Mesodermal cell (in vitro differentiated cells): ENCODE results near the gene FHDC1.

Experiments used
- H3K27ac ChIP-seq: 2 replicates; pipeline ENCODE4 v1.7.0; 2013; ENCODE audit warnings: mild to moderate bottlenecking, low read depth, low read length, moderate library complexity; ENCODE audit not compliant: severe bottlenecking
- H3K36me3 ChIP-seq: 2 replicates; pipeline ENCODE4 v1.7.1; 2013; ENCODE audit warnings: mild to moderate bottlenecking, low read length, moderate library complexity; ENCODE audit not compliant: control insufficient read depth, insufficient read depth
- H3K4me1 ChIP-seq: one replicate; pipeline ENCODE4 v1.7.1; 2013; ENCODE audit warnings: mild to moderate bottlenecking, low read length; ENCODE audit not compliant: insufficient read depth, control insufficient read depth, poor library complexity, severe bottlenecking
- H3K4me3 ChIP-seq: 2 replicates; pipeline ENCODE4 v1.7.0; 2013; ENCODE audit warnings: low read length, control low read depth, mild to moderate bottlenecking; ENCODE audit not compliant: insufficient read depth, poor library complexity, severe bottlenecking; ENCODE audit errors: extremely low read depth
- H3K9me3 ChIP-seq: 2 replicates; pipeline ENCODE4 v1.7.1; 2013; ENCODE audit warnings: mild to moderate bottlenecking, low read length, moderate library complexity; ENCODE audit not compliant: control insufficient read depth
- WGBS, 2 experiments: methylation state at CpG; one replicate each; pipeline ENCODE4 v1.1.5; 2013; ENCODE audit warnings: missing lambda C conversion rate in 2 of 2; ENCODE audit not compliant: insufficient coverage in 2 of 2; 5-methylcytosine and 5-hydroxymethylcytosine counted together

FHDC1 gene

DNA sequence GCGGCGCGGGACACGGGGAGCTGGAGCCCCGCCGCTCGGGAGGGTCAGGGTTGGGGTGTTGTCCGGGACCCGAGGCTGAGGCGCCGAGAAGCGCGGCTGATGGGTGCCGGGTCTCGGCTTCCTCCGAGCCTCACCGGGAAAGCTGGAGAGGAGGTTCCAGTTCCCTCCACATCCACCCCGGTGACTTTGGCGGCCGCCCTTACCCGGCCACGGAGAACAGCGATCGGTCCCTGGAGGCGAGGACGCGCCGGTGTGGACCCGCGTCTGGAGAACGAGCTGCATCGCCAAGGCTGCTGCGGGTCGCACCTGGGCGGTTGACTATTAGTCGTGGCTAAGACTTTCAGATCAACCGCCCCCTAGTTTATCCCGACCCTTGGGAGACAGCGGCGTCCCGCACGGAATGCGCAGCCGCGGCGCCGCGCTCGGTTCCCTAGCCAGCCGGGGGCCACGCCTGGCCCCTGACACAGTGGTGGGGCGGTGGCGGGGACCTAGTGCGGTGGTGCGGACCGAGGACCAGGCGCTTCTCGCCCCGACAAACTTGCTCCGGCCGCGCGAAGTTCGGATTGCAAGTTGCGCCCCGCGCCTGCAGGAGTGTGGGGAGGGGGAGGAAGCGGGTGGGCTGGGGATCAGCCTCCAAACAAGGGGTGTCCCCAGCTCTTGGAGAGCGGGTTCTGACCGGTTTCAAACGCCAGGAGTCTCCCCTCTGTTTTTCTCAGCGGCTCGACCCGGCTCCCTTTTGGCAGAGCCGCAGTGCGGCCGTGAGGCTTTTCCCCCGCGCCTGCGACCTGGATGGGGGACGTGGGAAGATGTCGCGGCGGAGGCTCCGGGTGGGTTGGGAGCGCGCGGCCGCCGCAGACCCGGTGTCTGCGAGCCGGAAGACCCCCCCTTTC lies 568 bp downstream of the FHDC1 start:
- H3K4me3 ChIP-seq: peak overlapping the region; percentile 49
- no peak overlapping the region for H3K27ac ChIP-seq
- no peaks in the 10 kb centered on the region for H3K9me3 ChIP-seq
- 0% methylated on average over 61 to 72 of the region's 93 CpGs for WGBS, 2 experiments
- H3K36me3 ChIP-seq: no peaks in the 10 kb centered on the region
- peaks cover 4% of the 10 kb centered on the region for H3K4me1 ChIP-seq

- H3K4me3 ChIP-seq: peak overlapping the region; percentile 49
- H3K36me3 ChIP-seq: no peaks in the 10 kb centered on the region
- H3K27ac ChIP-seq: no peak overlapping the region
- no peaks in the 10 kb centered on the region for H3K9me3 ChIP-seq
- H3K4me1 ChIP-seq: peaks cover 4% of the 10 kb centered on the region
- 1% methylated on average over 32 to 66 of the region's 91 CpGs for WGBS, 2 experiments
Observed at GRCh38 chr4:152937336-152938236, 1.5 kb downstream of the FHDC1 start.

DNA sequence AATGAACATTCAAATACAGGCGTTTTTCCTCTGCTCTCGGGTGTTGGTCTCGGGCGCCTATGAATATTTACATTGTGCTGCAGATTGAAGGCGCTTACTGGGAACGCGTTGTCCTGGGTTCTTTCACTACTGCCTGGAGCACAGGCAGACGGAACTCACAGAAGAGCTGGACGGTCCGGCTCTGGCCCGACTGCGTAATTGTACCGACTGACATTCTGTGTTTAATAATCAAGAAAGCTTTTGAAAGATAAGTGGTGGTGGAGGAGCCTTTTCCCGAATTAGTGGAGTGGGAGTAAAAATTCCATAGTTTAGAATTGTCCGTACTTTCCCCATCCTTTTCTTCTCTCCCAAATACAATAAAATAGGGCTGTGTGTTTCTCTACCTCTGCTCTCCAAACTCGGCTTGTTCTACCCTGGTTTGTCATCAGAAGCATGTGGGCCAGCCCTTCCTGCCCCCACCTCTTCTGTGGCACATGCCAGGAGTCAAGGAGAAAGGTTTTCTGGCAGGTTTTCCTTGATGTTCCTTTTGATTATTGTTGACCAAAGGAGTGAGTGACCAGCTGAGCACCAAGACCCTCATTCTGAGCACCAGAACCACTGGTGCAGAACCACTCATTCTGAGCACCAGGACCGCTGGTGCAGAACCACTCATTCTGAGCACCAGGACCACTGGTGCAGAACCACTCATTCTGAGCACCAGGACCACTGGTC lies 2.3 kb downstream of the FHDC1 start:
- H3K36me3 ChIP-seq: no peaks in the 10 kb centered on the region
- H3K4me1 ChIP-seq: peaks cover 7% of the 10 kb centered on the region
- 57 to 59% methylated on average over 11 to 13 of the region's 17 CpGs for WGBS, 2 experiments
- H3K4me3 ChIP-seq: peak overlapping the region; percentile 49
- H3K9me3 ChIP-seq: no peaks in the 10 kb centered on the region
- H3K27ac ChIP-seq: no peak overlapping the region

- Histone ChIP-seq H3K9me3 (no peaks in the 10 kb centered on the region), H3K4me1 (peaks cover 18% of the 10 kb centered on the region), H3K36me3 (no peaks in the 10 kb centered on the region), H3K27ac (no peak overlapping the region), H3K4me3 (no peak overlapping the region)
- WGBS, 2 experiments: 100% methylated on average over 2 of the region's 2 CpGs
Observed at GRCh38 chr4:152939621-152940020, 3.5 kb downstream of the FHDC1 start.

GRCh38 chr4:152940461-152940860 lies 4.3 kb downstream of the FHDC1 start:
- H3K4me1 ChIP-seq: peaks cover 18% of the 10 kb centered on the region
- H3K9me3 ChIP-seq: no peaks in the 10 kb centered on the region
- H3K4me3 ChIP-seq: no peak overlapping the region
- WGBS, 2 experiments: 100% methylated on average over 1 of the region's 2 CpGs
- no peaks in the 10 kb centered on the region for H3K36me3 ChIP-seq
- H3K27ac ChIP-seq: no peak overlapping the region

DNA sequence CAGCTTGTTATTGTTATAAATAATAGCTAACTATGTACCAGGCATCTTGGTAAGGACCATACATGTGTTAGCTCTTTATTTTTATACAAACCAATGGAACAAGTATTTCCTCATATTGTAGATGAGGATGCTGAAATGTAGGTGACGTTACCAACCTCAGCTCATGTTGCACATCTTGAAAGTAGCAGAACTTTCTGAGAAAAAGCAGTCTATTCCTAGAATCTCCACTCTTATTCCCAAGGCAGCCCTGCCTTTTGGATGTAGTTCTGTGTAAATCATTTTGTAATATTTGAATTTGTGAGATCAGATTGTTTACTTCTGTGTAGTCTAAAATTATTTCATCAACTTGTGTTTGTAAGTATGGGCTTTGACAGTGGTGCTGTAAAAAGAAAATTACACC lies 5.3 kb downstream of the FHDC1 start:
- Histone ChIP-seq H3K9me3 (no peaks in the 10 kb centered on the region), H3K27ac (no peak overlapping the region), H3K4me3 (no peak overlapping the region), H3K4me1 (peaks cover 17% of the 10 kb centered on the region), H3K36me3 (no peaks in the 10 kb centered on the region)
- WGBS, 2 experiments: no CpG with 5 or more reads among the region's 1 CpG

GRCh38 chr4:152942346-152942745 lies 6.2 kb downstream of the FHDC1 start:
- H3K27ac ChIP-seq: no peak overlapping the region
- no peak overlapping the region for H3K4me3 ChIP-seq
- 93 to 100% methylated on average over 1 of the region's 2 CpGs for WGBS, 2 experiments
- no peaks in the 10 kb centered on the region for H3K36me3 ChIP-seq
- no peaks in the 10 kb centered on the region for H3K9me3 ChIP-seq
- H3K4me1 ChIP-seq: peaks cover 17% of the 10 kb centered on the region

DNA sequence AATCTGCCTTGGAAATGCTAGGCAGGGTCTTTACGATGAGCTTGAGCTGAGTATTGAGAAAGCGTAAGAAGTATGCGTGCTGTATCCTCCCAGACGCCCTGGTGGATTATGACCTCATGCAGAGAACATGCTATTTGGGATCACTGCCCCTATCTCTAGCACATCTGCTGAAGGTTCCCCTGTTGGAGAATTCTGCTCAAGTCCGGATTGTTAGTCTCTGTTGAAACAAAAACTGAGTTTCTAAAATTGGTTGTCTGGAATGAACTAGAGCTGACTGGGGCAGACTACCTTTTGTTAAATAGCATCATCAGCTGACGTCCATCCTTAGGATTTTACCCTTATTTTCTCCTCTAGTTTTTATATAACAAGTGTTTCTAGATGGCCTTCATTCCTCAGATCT lies 7.5 kb downstream of the FHDC1 start:
- no peaks in the 10 kb centered on the region for H3K36me3 ChIP-seq
- H3K27ac ChIP-seq: no peak overlapping the region
- WGBS, 2 experiments: 85 to 90% methylated on average over 5 of the region's 6 CpGs
- peaks cover 17% of the 10 kb centered on the region for H3K4me1 ChIP-seq
- no peaks in the 10 kb centered on the region for H3K9me3 ChIP-seq
- no peak overlapping the region for H3K4me3 ChIP-seq

DNA sequence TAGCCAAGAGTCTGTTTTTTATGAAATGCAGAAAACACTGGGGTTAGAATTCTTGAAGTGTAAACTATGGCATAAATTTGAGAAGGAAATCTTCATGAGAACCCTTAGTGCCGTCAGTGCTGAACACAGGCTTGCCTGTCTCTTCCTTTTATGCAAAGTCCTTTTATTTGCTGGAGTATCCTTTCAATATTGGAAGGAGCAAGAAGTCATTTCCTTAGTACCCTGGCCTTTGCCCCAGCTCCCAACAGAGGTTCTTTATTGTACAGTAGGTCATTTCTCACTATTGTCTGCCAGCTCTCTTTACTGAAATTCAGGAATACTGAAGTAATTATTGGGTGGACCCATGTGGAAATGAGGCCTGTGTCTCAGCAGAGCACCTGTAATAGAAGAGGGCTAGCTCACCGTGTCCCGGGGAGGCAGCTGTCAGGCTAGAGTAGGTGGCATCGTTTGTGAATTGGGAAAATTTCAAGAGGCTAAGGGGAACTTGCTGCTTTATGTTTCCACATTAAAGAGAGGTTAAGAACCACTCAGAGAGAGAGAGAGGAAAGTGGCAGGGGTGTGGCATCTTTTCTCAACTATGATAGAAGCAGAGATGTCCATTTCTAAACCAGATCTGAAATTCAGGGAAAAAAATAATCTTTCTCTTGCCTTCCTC lies 8.7 kb downstream of the FHDC1 start:
- Histone ChIP-seq H3K27ac (no peak overlapping the region), H3K4me3 (no peak overlapping the region), H3K9me3 (peaks cover 2% of the 10 kb centered on the region), H3K36me3 (no peaks in the 10 kb centered on the region), H3K4me1 (peaks cover 17% of the 10 kb centered on the region)
- 74 to 81% methylated on average over 4 of the region's 4 CpGs for WGBS, 2 experiments

DNA sequence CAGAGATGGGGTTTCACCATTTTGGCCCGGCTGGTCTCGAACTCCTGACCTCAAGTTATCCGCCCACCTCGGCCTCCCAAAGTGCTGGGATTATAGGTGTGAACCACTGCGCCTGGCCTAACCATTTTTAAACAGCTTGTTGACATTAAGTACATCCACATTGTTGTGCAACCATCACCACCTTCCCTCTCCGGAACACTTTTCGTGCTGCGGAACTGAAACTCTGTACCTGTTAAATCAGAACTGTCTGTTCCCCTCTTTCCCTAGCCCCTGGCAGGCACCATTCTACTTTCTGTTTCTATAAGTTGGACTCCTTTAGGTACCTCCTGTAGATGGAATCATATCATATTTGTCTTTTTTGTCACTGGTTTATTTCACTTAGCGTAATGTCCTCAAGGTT lies 9.5 kb downstream of the FHDC1 start:
- no peaks in the 10 kb centered on the region for H3K36me3 ChIP-seq
- 83 to 95% methylated on average over 8 of the region's 9 CpGs for WGBS, 2 experiments
- peaks cover 3% of the 10 kb centered on the region for H3K9me3 ChIP-seq
- H3K4me3 ChIP-seq: no peak overlapping the region
- H3K4me1 ChIP-seq: peaks cover 19% of the 10 kb centered on the region
- H3K27ac ChIP-seq: no peak overlapping the region
